Umbilical cord (tissue), 2 donors: ENCODE results near the gene WBP4. TPM values are rescaled to one million over a fixed set of nuclear protein-coding genes. Genes with fewer than 3 reads are reported as not detected.
"Not testable (repeated sequence)": the region's sequence is repeated elsewhere in the genome, so short reads cannot be mapped to it uniquely, and the experiment has no call there.

Experiments used
- DNase-seq: peaks from one replicate; pipeline ENCODE4 v3.0.0-alpha.2; 2015; ENCODE audit warnings: low spot score
- total RNA-seq: library from RNA; depleted of rRNA; stranded (reverse); fragments of >200 nt; gene quantifications from one replicate; pipeline ENCODE4 v1.2.3, GENCODE V29; 2014; ENCODE audit warnings: low replicate concordance; ENCODE audit not compliant: insufficient read depth

The WBP4 gene
- total RNA-seq, 1 donor from 2014 or later, result 24.1 TPM

- no peak for DNase-seq
Measured at GRCh38 chr13:41079725-41080124, 18.4 kb downstream of the WBP4 start.

DNA sequence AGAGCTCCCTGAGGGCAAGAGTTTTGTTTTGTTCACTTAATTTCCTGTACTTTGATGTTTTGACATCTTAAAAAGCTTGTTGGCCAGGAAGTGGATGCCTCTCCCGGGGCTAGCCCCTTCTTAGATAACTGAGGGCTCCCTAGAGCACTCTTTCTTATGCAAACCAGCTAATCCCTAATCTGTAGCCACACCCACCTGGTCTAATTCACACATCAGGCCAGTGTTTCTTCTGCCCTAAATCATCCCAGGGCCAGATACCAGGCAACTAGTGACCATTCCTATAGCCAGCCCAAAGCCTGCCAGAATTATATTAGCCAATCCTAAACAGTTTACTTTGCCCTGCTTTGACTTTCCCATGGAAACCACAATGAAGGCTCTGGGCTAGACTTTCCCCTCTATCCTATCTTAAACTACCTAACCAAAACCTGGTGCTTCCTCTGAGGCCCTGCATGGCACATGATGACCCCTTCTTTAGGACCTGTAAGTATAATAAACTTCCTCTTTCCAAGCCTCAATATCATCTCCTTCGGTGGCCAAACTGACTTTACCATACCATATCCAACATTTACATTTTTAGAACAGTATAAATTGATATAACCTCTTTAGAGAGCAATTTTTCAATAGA lies 24.8 kb downstream of the WBP4 start:
- DNase-seq, result no peak

GRCh38 chr13:41095681-41096080 lies 34.4 kb downstream of the WBP4 start:
- not testable (repeated sequence) for DNase-seq

DNA sequence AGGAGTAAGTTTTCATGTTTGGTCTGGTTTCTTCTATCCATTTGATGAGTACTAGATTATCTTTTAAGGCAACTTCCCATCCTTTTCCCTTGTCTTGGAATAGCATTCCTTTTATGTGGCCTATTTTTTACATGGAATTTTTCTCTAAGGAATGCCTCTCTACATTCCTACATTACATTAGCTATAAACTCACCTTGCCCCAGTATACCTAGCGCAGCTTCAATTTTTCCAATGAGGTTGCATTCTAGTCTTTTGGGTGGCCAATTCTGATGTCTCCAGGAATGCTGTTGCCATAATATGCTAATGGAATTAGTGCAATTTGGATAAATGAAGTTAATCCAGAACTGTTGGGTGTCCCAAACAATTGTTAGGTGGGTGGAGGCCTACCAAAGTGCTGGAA lies 37.5 kb downstream of the WBP4 start:
- DNase-seq, result no peak

GRCh38 chr13:41099986-41100385 lies 38.7 kb downstream of the WBP4 start:
- no peak for DNase-seq

DNA sequence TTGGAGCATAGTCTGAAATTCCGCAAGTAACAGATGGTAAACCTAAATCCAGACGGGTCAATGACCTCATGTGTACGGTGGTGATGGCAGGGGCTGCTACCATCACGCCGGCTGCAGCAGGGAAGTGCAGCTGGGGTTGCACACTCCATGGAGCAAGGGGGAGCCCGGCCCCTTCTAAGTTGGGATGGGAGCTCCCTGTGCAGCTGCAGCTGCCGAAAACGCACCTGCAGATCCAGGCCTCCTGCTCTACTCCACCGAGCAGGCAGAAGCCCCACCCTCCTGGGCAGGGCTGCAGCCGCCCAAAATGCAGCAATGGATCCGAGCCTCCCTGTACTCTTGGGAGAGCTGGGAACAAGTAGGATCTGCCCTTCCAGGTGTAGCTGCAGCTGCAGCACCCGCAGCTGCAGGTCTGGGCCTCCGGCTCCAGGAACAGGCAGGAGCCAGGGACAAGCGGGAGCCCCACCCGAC lies 45.8 kb downstream of the WBP4 start:
- DNase-seq, result no peak

DNA sequence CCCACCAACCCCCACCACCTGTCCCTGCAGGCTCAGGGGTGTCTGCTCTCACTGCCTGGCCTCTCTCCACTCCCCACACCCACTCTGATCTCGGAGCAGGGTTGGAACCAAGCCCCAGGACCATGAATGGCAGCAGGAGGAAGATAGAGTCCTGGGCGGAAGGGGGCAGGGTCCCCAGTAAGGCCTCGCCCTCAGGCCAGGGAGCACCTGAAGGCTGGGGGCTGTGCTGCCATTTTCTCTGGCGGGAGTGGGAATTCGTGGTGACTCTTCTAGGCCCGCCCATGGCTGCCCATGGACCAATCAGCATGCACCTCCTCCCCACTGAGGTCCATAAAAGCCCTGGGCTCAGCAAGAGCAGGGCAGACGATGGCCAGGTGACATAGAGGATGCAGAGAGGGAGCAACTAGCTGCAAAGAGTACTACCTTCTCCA lies 46.3 kb downstream of the WBP4 start:
- no peak for DNase-seq

GRCh38 chr13:41111454-41111853 lies 50.1 kb downstream of the WBP4 start:
- no peak for DNase-seq

- peak; percentile 52 for DNase-seq
Measured at GRCh38 chr13:41117869-41118268, 56.6 kb downstream of the WBP4 start.

GRCh38 chr13:41122838-41123237 lies 61.5 kb downstream of the WBP4 start:
- DNase-seq, result peak; percentile 10

DNA sequence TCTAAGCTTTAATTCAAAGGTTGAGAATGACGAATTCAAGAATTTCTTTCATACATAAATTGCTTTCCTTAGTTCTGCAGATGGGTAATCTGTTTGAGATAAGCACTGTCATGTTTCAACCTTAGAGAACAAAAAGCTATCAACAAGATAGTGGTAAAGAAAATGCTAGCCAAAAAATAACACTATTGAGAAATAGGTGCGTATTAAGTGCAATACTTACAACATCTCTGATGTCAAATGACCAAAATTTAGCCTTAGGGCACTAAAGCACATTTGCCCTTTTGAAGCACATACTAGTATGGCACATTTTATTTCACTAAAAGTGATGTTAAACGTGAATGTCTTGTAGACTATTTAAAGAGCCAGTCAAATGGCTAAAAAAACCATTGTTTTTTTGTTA lies 66.4 kb downstream of the WBP4 start:
- DNase-seq, result no peak

- DNase-seq, result no peak
Measured at GRCh38 chr13:41130356-41130755, 69.0 kb downstream of the WBP4 start.

DNA sequence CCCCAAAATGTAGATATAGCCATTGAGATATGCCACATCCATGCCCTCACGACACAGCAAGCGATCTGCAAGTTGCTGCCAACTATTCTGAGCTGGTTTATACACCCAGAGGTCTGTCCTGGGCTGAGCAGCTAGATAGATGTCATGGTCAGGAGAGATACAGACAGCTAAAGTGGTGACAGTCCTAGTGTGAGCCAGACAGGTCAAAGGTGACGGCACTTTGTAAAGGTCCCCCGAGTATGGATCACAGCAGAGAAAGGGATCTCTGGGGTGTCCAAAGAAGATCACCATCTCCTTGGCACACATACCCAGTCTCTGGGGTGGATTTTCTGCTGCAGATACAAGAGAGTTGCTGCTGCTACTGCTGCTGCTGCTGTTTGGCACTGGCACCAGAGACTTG lies 69.9 kb downstream of the WBP4 start:
- not testable (repeated sequence) for DNase-seq

DNA sequence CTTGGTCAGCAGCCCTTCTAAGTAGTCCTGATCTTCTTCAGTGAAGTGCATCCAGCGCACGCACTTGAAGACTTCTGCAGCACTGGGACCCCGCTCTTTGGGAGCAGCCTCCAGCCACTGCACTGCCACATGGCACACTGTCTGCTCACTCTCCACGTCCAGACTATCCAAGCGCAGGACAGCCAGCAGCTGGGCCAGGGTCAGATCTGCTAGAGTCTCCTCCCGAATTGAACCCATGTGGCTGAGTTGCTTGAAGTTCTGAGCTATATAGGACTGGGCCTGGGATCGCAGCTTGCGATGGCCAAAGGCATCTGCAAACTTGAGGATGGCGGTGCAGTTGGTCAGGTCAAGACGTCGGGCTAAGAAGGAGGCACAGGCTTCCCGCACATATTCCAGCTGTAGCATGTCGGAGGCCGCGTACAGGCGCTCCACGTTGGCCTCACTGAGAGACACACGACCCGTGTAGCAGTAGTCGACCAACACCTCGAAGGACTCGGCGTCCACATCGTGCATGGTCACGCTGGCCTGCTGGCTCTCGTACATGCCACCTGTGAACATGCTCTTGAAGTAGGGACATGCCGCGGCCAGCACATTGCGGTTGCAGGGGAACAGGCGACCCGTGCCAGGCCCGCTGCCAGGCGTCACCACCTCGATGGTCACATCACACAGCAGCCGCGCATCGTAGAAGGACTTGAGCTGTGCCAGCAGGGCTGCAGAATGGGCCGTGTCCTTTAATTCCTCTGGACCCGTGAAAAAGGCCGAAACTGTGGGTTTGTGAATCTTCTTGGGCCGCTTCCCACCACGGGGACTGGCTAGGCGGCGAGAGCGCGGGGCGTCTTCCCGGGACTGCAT lies 70.6 kb downstream of the WBP4 start:
- not testable (repeated sequence) for DNase-seq

- peak; percentile 99 for DNase-seq
Measured at GRCh38 chr13:41132512-41133152, 71.3 kb downstream of the WBP4 start, which contains the start of gene KBTBD6. TSS of gene KBTBD6 (minus strand) at chr13:41132802. CDS start at chr13:41132511, 291 bp downstream.

Other genes starting within 250 kb of the WBP4 start
- 67.4 TPM for gene ELF1, start 42.2 kb upstream of the WBP4 start, total RNA-seq
- gene KBTBD6, start 71.3 kb downstream of the WBP4 start, total RNA-seq, result 11.1 TPM
- 14.7 TPM for gene KBTBD7, start 133.1 kb downstream of the WBP4 start, total RNA-seq
- gene MTRF1, start 202.1 kb downstream of the WBP4 start, total RNA-seq, result 14.2 TPM
- 12.3 TPM for gene NAA16, start 249.8 kb downstream of the WBP4 start, total RNA-seq